ENCODE measurements around the gene MSLN. TPM values are rescaled to one million over a fixed set of nuclear protein-coding genes. Genes with fewer than 3 reads are reported as not detected.
A peak's percentile ranks its signal among the peaks of the same experiment; 100 is the strongest.

MSLN gene
- total and polyA plus RNA-seq, 10 donors, result 0.22 to 1.1 (median 0.41) TPM; not detected in 4

GRCh38 chr16:716200-716568 is 44.4 kb upstream of the MSLN start:
- peaks cover 0 to 5% (median 0%) of the 10 kb centered on the region in 6 donors for H3K36me3 ChIP-seq
- H3K27me3 ChIP-seq (replicated peaks in 1 of 7), result peaks cover 0 to 67% (median 16%) of the 10 kb centered on the region in 7 donors
- intact Hi-C loops (cut with DNase I; ENCODE audit: low total_unique reads), result no loop called here
- no peak for TF ChIP-seq POLR2A (IDR thresholded peaks at IDR 0.05)
- TF ChIP-seq, protein P1, sequence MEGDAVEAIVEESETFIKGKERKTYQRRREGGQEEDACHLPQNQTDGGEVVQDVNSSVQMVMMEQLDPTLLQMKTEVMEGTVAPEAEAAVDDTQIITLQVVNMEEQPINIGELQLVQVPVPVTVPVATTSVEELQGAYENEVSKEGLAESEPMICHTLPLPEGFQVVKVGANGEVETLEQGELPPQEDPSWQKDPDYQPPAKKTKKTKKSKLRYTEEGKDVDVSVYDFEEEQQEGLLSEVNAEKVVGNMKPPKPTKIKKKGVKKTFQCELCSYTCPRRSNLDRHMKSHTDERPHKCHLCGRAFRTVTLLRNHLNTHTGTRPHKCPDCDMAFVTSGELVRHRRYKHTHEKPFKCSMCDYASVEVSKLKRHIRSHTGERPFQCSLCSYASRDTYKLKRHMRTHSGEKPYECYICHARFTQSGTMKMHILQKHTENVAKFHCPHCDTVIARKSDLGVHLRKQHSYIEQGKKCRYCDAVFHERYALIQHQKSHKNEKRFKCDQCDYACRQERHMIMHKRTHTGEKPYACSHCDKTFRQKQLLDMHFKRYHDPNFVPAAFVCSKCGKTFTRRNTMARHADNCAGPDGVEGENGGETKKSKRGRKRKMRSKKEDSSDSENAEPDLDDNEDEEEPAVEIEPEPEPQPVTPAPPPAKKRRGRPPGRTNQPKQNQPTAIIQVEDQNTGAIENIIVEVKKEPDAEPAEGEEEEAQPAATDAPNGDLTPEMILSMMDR (IDR thresholded peaks at IDR 0.05 in 8 of 11, conservative IDR thresholded peaks at IDR 0.05 in 3 of 11), result no peak
- no peak for TF ChIP-seq POLR2AphosphoS5 (IDR thresholded peaks at IDR 0.05)
- H3K4me1 ChIP-seq, result peaks cover 14 to 76% (median 50%) of the 10 kb centered on the region in 6 donors
- no peak for DNase-seq
- H3K9me3 ChIP-seq, result no peaks in the 10 kb centered on the region
- H3K27ac ChIP-seq, result no peak overlapping the region
- 28 to 63% (median 32%) methylated on average over 8 to 12 of the region's 12 CpGs for WGBS, 5 donors
- peak overlapping the region in 7 of 8 donors; percentile 67 to 93 (median 72) for H3K4me3 ChIP-seq

DNA sequence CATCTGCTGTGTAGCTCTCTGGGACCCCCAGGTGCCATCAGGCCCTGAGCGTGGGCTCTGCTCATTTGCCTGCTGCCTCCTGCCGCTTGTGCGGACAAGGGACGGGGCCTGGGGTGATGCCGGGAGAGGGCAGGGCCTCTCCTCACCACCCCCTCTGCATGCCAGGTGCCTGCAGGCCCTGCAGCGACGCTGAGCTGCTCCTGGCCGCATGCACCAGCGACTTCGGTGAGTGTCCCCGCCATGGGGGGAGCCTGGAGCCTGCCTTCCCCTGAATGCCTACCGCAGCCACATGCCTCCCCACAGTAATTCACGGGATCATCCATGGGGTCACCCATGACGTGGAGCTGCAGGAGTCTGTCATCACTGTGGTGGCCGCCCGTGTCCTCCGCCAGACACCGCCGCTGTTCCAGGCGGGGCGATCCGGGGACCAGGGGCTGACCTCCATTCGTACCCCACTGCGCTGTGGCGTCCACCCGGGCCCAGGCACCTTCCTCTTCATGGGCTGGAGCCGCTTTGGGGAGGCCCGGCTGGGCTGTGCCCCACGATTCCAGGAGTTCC is 43.7 kb upstream of the MSLN start:
- Histone ChIP-seq H3K9me3 (no peaks in the 10 kb centered on the region), H3K27ac (no peak overlapping the region), H3K27me3 (replicated peaks in 1 of 7) (peaks cover 0 to 60% (median 12%) of the 10 kb centered on the region in 7 donors), H3K4me3 (no peak overlapping the region), H3K4me1 (peaks cover 19 to 76% (median 53%) of the 10 kb centered on the region in 6 donors), H3K36me3 (peaks cover 0 to 6% (median 0%) of the 10 kb centered on the region in 6 donors)
- intact Hi-C loops (cut with DNase I; ENCODE audit: low total_unique reads), result no loop called here
- 86 to 93% (median 93%) methylated on average over 12 to 29 of the region's 29 CpGs for WGBS, 5 donors
- TF ChIP-seq POLR2A (IDR thresholded peaks at IDR 0.05) (no peak), POLR2AphosphoS5 (IDR thresholded peaks at IDR 0.05) (no peak)
- TF ChIP-seq, protein P1 (IDR thresholded peaks at IDR 0.05 in 8 of 11, conservative IDR thresholded peaks at IDR 0.05 in 3 of 11), result no peak
- DNase-seq, result no peak

- Histone ChIP-seq H3K4me1 (peaks cover 23 to 81% (median 57%) of the 10 kb centered on the region in 6 donors), H3K9me3 (no peaks in the 10 kb centered on the region), H3K27ac (no peak overlapping the region), H3K4me3 (no peak overlapping the region), H3K36me3 (peaks cover 0 to 14% (median 0%) of the 10 kb centered on the region in 6 donors), H3K27me3 (replicated peaks in 1 of 7) (peaks cover 0 to 52% (median 12%) of the 10 kb centered on the region in 7 donors)
- WGBS, 5 donors, result 81 to 93% (median 85%) methylated on average over 9 to 32 of the region's 32 CpGs
- no peak for DNase-seq
- TF ChIP-seq POLR2AphosphoS5 (IDR thresholded peaks at IDR 0.05), result no peak
- TF ChIP-seq, protein P1 (IDR thresholded peaks at IDR 0.05 in 8 of 11, conservative IDR thresholded peaks at IDR 0.05 in 3 of 11), result no peak
- intact Hi-C loops (cut with DNase I; ENCODE audit: low total_unique reads), result no loop called here
Measured at GRCh38 chr16:717450-718245, 42.9 kb upstream of the MSLN start.

DNA sequence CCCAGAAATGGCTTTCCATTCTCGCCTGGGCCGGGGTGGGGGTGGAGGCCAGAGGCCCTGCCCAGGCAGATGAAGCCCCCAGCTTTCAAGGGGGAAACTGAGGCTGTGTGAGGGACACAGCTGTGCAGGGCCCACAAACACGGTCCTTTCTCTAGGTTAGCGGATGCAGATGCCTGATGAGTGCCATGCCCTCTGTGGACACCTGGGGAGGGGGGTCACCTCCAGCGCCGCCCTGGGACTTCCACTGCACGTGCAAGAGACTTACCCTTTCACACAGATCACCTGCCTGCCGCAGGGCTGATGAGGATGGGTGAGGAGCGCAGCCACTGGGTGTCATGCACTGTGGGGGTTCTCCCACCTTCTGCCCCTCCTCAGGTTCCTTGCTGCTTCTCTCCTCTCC is 42.1 kb upstream of the MSLN start:
- no peak for DNase-seq
- intact Hi-C loops (cut with DNase I; ENCODE audit: low total_unique reads), result no loop called here
- peaks cover 23 to 87% (median 60%) of the 10 kb centered on the region in 6 donors for H3K4me1 ChIP-seq
- no peak overlapping the region for H3K27ac ChIP-seq
- peaks cover 0 to 17% (median 0%) of the 10 kb centered on the region in 6 donors for H3K36me3 ChIP-seq
- peaks cover 0 to 45% (median 12%) of the 10 kb centered on the region in 7 donors for H3K27me3 ChIP-seq (replicated peaks in 1 of 7)
- no peaks in the 10 kb centered on the region for H3K9me3 ChIP-seq
- WGBS, 5 donors, result 82 to 95% (median 90%) methylated on average over 6 to 9 of the region's 9 CpGs
- TF ChIP-seq, protein P1 (IDR thresholded peaks at IDR 0.05 in 8 of 11, conservative IDR thresholded peaks at IDR 0.05 in 3 of 11), result no peak
- TF ChIP-seq POLR2A (IDR thresholded peaks at IDR 0.05), result no peak
- TF ChIP-seq POLR2AphosphoS5 (IDR thresholded peaks at IDR 0.05), result peak in 1 of 3 donors; percentile 4
- H3K4me3 ChIP-seq, result no peak overlapping the region

Measured in spleen (tissue), 11 donors.